HG03520 (cell line): ENCODE data around the gene PLIN3.
"Not testable (repeated sequence)": the region's sequence is repeated elsewhere in the genome, so short reads cannot be mapped to it uniquely, and the experiment has no call there.

Experiments
- ATAC-seq: cut with Tn5 transposase; IDR thresholded peaks from one replicate; pipeline ENCODE4 v1.9.1; 2021; ENCODE audit warnings: mild to moderate bottlenecking, moderate library complexity; ENCODE audit not compliant: unreplicated experiment

PLIN3 gene

GRCh38 chr19:4867534-4868285 lies at the start of gene PLIN3:
Gene PLIN3 (minus strand): TSS chr19:4867667. CDS start chr19:4861394, 6,273 bp downstream.
- peak; percentile 55 for ATAC-seq

- no peak for ATAC-seq
These were observed 49.0 kb upstream of the PLIN3 start for GRCh38 chr19:4916292-4917082.

GRCh38 chr19:4914736-4915501 lies 47.5 kb upstream of the PLIN3 start:
- no peak for ATAC-seq

- no peak for ATAC-seq
These were observed 46.7 kb upstream of the PLIN3 start for GRCh38 chr19:4913996-4914735.

GRCh38 chr19:4911786-4912672 lies 44.6 kb upstream of the PLIN3 start:
- no peak for ATAC-seq

GRCh38 chr19:4911314-4911713 lies 43.8 kb upstream of the PLIN3 start:
- no peak for ATAC-seq

- ATAC-seq = no peak
These were observed 43.3 kb upstream of the PLIN3 start for GRCh38 chr19:4910594-4911281.

GRCh38 chr19:4909897-4910593 lies 42.6 kb upstream of the PLIN3 start:
- ATAC-seq = peak; percentile 74

- no peak for ATAC-seq
These were observed 41.9 kb upstream of the PLIN3 start, which contains the start of gene UHRF1 for GRCh38 chr19:4909156-4909896. Gene UHRF1 (plus strand): TSS chr19:4909501. CDS start chr19:4910886, 1,385 bp downstream.

GRCh38 chr19:4908781-4909155 lies 41.3 kb upstream of the PLIN3 start:
- no peak for ATAC-seq

- no peak for ATAC-seq
These were observed 40.9 kb upstream of the PLIN3 start for GRCh38 chr19:4908360-4908759.

- ATAC-seq = no peak
These were observed 39.5 kb upstream of the PLIN3 start for GRCh38 chr19:4906963-4907362.

GRCh38 chr19:4904481-4904880 lies 37.0 kb upstream of the PLIN3 start:
- no peak for ATAC-seq

- no peak for ATAC-seq
These were observed 35.3 kb upstream of the PLIN3 start, which contains the start of gene ARRDC5 for GRCh38 chr19:4902796-4903195. Gene ARRDC5 (minus strand): TSS chr19:4902896. CDS start chr19:4902825, 71 bp downstream.

- ATAC-seq = not testable (repeated sequence)
These were observed 33.4 kb upstream of the PLIN3 start for GRCh38 chr19:4900879-4901278.

GRCh38 chr19:4897146-4897545 lies 29.7 kb upstream of the PLIN3 start:
- ATAC-seq = no peak

GRCh38 chr19:4896372-4896771 lies 28.9 kb upstream of the PLIN3 start:
- no peak for ATAC-seq

GRCh38 chr19:4892962-4893361 lies 25.5 kb upstream of the PLIN3 start:
- not testable (repeated sequence) for ATAC-seq
